Caco-2 (cell line): ENCODE measurements around the gene PHLDB1. TPM values are rescaled to one million over a fixed set of nuclear protein-coding genes. Genes with fewer than 3 reads are reported as not detected.

ENCODE experiments used
- BruUV-seq: library from RNA; stranded (reverse); fragments of 400-500 nt; replicated peaks from 2 replicates; lab custom pipeline; 2021; lab: Mats Ljungman, UMichigan
- CTCF ChIA-PET: fragments of 300-600 bp; sonication (Branson Sonifier 250); formaldehyde crosslinking; loops from one replicate; lab custom pipeline; 2022; ENCODE audit warnings: antibody characterized with exemption; lab: Charles Lee
- POLR2A ChIA-PET: fragments of 300-600 bp; sonication (Branson Sonifier 250); formaldehyde crosslinking; loops from one replicate; lab custom pipeline; 2022; ENCODE audit warnings: antibody characterized with exemption; lab: Charles Lee
- DNase-seq, 2 experiments: peaks; one replicate each; pipeline versions ENCODE4 v3.0.0 to v3.0.0-alpha.2; 2020 to 2022
- H3K27me3 ChIP-seq: replicated peaks from 2 replicates; pipeline ENCODE4 v1.6.0; 2011; ENCODE audit warnings: low read length; ENCODE audit not compliant: control insufficient read depth, insufficient read depth
- H3K36me3 ChIP-seq: 2 replicates; pipeline ENCODE4 v1.5.1; 2011; ENCODE audit warnings: low read length; ENCODE audit not compliant: control insufficient read depth, insufficient read depth
- H3K4me1 ChIP-seq: fragments of 250-450 bp; sonication (Bioruptor Pico); 2 replicates; pipeline ENCODE4 v1.5.1; 2020; ENCODE audit warnings: mild to moderate bottlenecking
- H3K4me3 ChIP-seq: 2 replicates; pipeline ENCODE4 v1.5.1; 2011; ENCODE audit warnings: low read depth, mild to moderate bottlenecking, control low read depth, low read length
- H3K9me3 ChIP-seq: fragments of 250-450 bp; sonication (Bioruptor Pico); 2 replicates; pipeline ENCODE4 v1.5.1; 2020; ENCODE audit warnings: mild to moderate bottlenecking, moderate library complexity
- H3K27ac Mint-ChIP-seq: one replicate; pipeline ENCODE4 v1.8.0; 2022; ENCODE audit warnings: mixed read lengths; ENCODE audit not compliant: unreplicated experiment
- H3K27me3 Mint-ChIP-seq: one replicate; pipeline ENCODE4 v1.8.0; 2022; ENCODE audit warnings: mixed read lengths; ENCODE audit not compliant: insufficient read depth, unreplicated experiment
- H3K36me3 Mint-ChIP-seq: one replicate; pipeline ENCODE4 v1.8.0; 2022; ENCODE audit warnings: mild to moderate bottlenecking, mixed read lengths; ENCODE audit not compliant: insufficient read depth, unreplicated experiment
- H3K4me1 Mint-ChIP-seq: one replicate; pipeline ENCODE4 v1.8.0; 2022; ENCODE audit warnings: low read depth, mixed read lengths; ENCODE audit not compliant: unreplicated experiment
- H3K4me3 Mint-ChIP-seq: one replicate; pipeline ENCODE4 v1.8.0; 2022; ENCODE audit warnings: mild to moderate bottlenecking, moderate library complexity, mixed read lengths; ENCODE audit not compliant: unreplicated experiment
- H3K9me3 Mint-ChIP-seq: one replicate; pipeline ENCODE4 v1.8.0; 2022; ENCODE audit warnings: mixed read lengths; ENCODE audit not compliant: unreplicated experiment
- CTCF ChIP-seq, 2 experiments: fragments of 200-600 bp in 1 of 2; IDR thresholded peaks; 1 replicate in 1 of 2; 2 replicates in 1 of 2; pipeline versions ENCODE4 v1.5.1 to v1.8.0; 2011 to 2022; ENCODE audit warnings: antibody characterized with exemption in 1 of 2, control low read depth in 1 of 2, inconsistent platforms in 1 of 2, low read depth in 1 of 2, low read length in 1 of 2, mild to moderate bottlenecking in 1 of 2, moderate library complexity in 1 of 2; ENCODE audit not compliant: insufficient read depth in 1 of 2, severe bottlenecking in 1 of 2, unreplicated experiment in 1 of 2
- intact Hi-C: fragments of 100-400 bp; cut with micrococcal nuclease; formaldehyde crosslinking; loops from one replicate; pipeline ENCODE4 v1.10.0; 2022; ENCODE audit not compliant: unreplicated experiment
- total RNA-seq: library from RNA; stranded (reverse); gene quantifications from 2 replicates; pipeline ENCODE4 v1.2.3, GENCODE V29; 2022

PHLDB1 gene
- total RNA-seq, 1 experiment from 2014 or later = 72.1 TPM

- Histone ChIP-seq H3K4me1 (no peaks in the 10 kb centered on the region), H3K4me3 (no peak overlapping the region), H3K9me3 (no peaks in the 10 kb centered on the region), H3K36me3 (peaks cover 11% of the 10 kb centered on the region), H3K27me3 (no peaks in the 10 kb centered on the region)
- Mint-ChIP-seq H3K27ac (no peak overlapping the region), H3K9me3 (no peaks in the 10 kb centered on the region), H3K27me3 (no peaks in the 10 kb centered on the region), H3K4me3 (no peak overlapping the region), H3K36me3 (peaks cover 47% of the 10 kb centered on the region), H3K4me1 (no peaks in the 10 kb centered on the region)
- no peak for TF ChIP-seq CTCF (IDR thresholded peaks at IDR 0.05; ENCODE audit: insufficient read depth in 1 of 2, low read depth in 1 of 2, low read length in 1 of 2, severe bottlenecking in 1 of 2, unreplicated experiment in 1 of 2)
- BruUV-seq = no TSS peak
- CTCF ChIA-PET = interaction anchor here (1.2 kb wide), 1 partner anchor 22 kb away, joined by 5 read pairs; no protein-coding TSS in a partner anchor
- intact Hi-C loops = no loop called here
- DNase-seq = no peak
- POLR2A ChIA-PET = interaction anchor here (0.6 kb wide), 3 partner anchors 14 to 48 kb away, joined by 3 to 10 read pairs (median 4); no protein-coding TSS in a partner anchor
Observed at GRCh38 chr11:118643142-118643994, 36.0 kb downstream of the PHLDB1 start.

- Mint-ChIP-seq H3K27ac (no peak overlapping the region), H3K27me3 (no peaks in the 10 kb centered on the region), H3K9me3 (no peaks in the 10 kb centered on the region), H3K4me1 (no peaks in the 10 kb centered on the region), H3K4me3 (no peak overlapping the region), H3K36me3 (peaks cover 51% of the 10 kb centered on the region)
- Histone ChIP-seq H3K4me1 (no peaks in the 10 kb centered on the region), H3K27me3 (no peaks in the 10 kb centered on the region), H3K4me3 (no peak overlapping the region), H3K36me3 (peaks cover 11% of the 10 kb centered on the region), H3K9me3 (no peaks in the 10 kb centered on the region)
- ChIA-PET CTCF (interaction anchor here (0.8 kb wide), 1 partner anchor 37 kb away, joined by 3 read pairs; the partner anchor contains the start of gene PHLDB1), POLR2A (no interaction called here)
- DNase-seq = no peak
- no TSS peak for BruUV-seq
- TF ChIP-seq CTCF (IDR thresholded peaks at IDR 0.05; ENCODE audit: insufficient read depth in 1 of 2, low read depth in 1 of 2, low read length in 1 of 2, severe bottlenecking in 1 of 2, unreplicated experiment in 1 of 2) = no peak
- intact Hi-C loops = no loop called here
Observed at GRCh38 chr11:118643995-118644345, 36.6 kb downstream of the PHLDB1 start.

- no peaks in the 10 kb centered on the region for H3K27me3 ChIP-seq
- no TSS peak for BruUV-seq
- H3K9me3 ChIP-seq = no peaks in the 10 kb centered on the region
- H3K9me3 Mint-ChIP-seq = no peaks in the 10 kb centered on the region
- peaks cover 54% of the 10 kb centered on the region for H3K36me3 Mint-ChIP-seq
- ChIA-PET CTCF (interaction anchor here (0.8 kb wide), 1 partner anchor 37 kb away, joined by 3 read pairs; the partner anchor contains the start of gene PHLDB1), POLR2A (no interaction called here)
- H3K36me3 ChIP-seq = peaks cover 11% of the 10 kb centered on the region
- no peak overlapping the region for H3K27ac Mint-ChIP-seq
- H3K4me3 Mint-ChIP-seq = no peak overlapping the region
- no peaks in the 10 kb centered on the region for H3K27me3 Mint-ChIP-seq
- intact Hi-C loops = no loop called here
- TF ChIP-seq CTCF (IDR thresholded peaks at IDR 0.05; ENCODE audit: insufficient read depth in 1 of 2, low read depth in 1 of 2, low read length in 1 of 2, severe bottlenecking in 1 of 2, unreplicated experiment in 1 of 2) = no peak
- H3K4me1 Mint-ChIP-seq = no peaks in the 10 kb centered on the region
- H3K4me1 ChIP-seq = peaks cover 1% of the 10 kb centered on the region
- H3K4me3 ChIP-seq = no peak overlapping the region
- no peak for DNase-seq
Observed at GRCh38 chr11:118644496-118644895, 37.1 kb downstream of the PHLDB1 start.
